Kasumi-1 (cell line): ENCODE results near the gene CNTROB.

ENCODE experiments used
- DNase-seq, 2 experiments: peaks; one replicate each; lab custom pipeline; 2025; lab: John Stamatoyannopoulos, UW

CNTROB gene

GRCh38 chr17:7987112-7987893, 55.3 kb downstream of the CNTROB start:
- no peak for DNase-seq

GRCh38 chr17:7988750-7989178, 56.8 kb downstream of the CNTROB start:
- peak; percentile 49 to 67 for DNase-seq

- peak; percentile 19 to 31 for DNase-seq
Measured at GRCh38 chr17:7989781-7990655, 58.0 kb downstream of the CNTROB start.

GRCh38 chr17:7992516-7992915, 60.5 kb downstream of the CNTROB start:
- no peak for DNase-seq

GRCh38 chr17:7992924-7993323, 60.9 kb downstream of the CNTROB start:
- DNase-seq: no peak

- no peak for DNase-seq
Measured at GRCh38 chr17:7993972-7994589, 62.1 kb downstream of the CNTROB start.

GRCh38 chr17:7995724-7996123, 63.7 kb downstream of the CNTROB start:
- DNase-seq: no peak

- peak in 1 of 2 experiments; percentile 15 for DNase-seq
Measured at GRCh38 chr17:7997186-7997585, 65.2 kb downstream of the CNTROB start.
